Measurements from ENCODE around the gene CMSS1. TPM values are rescaled to one million over a fixed set of nuclear protein-coding genes. Genes with fewer than 3 reads are reported as not detected.

The CMSS1 gene
- total RNA-seq, 6 experiments from 2014 or later: 10.1 to 14.6 (median 11.6) TPM

DNA sequence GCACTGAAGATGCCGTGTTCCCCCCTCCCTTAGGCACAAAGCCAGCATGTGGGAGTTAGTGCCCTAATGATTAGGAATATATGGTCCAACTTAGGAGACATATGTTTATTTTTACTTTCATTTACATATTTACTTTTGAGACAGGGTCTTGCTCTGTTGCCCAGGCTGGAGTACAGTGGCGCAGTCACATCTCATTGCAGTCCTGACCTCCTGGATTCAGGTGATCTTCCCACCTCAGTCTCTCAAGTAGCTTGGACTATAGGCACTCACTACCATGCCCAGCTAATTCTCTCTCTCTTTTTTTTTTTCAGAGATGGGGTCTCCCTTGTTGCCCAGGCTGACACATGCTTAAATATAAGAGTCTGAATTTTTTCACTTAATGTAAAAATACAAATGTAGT is 391.5 kb downstream of the CMSS1 start:
- WGBS (ENCODE audit: insufficient coverage, low coverage, low lambda C conversion rate, missing lambda C conversion rate): 93% methylated on average over 2 of the region's 2 CpGs
- DNase-seq (no peak), ATAC-seq (no peak)
- no peaks in the 10 kb centered on the region for H3K36me3 ChIP-seq
- peaks cover 0 to 8% (median 2%) of the 10 kb centered on the region in 4 donors for H3K4me1 ChIP-seq
- no peak overlapping the region for H3K4me3 ChIP-seq
- no peaks in the 10 kb centered on the region for H3K27me3 ChIP-seq
- intact Hi-C loops (cut with DNase I): no loop called here
- no peak for TF ChIP-seq POLR2A (IDR thresholded peaks at IDR 0.05)
- TF ChIP-seq, protein P1, sequence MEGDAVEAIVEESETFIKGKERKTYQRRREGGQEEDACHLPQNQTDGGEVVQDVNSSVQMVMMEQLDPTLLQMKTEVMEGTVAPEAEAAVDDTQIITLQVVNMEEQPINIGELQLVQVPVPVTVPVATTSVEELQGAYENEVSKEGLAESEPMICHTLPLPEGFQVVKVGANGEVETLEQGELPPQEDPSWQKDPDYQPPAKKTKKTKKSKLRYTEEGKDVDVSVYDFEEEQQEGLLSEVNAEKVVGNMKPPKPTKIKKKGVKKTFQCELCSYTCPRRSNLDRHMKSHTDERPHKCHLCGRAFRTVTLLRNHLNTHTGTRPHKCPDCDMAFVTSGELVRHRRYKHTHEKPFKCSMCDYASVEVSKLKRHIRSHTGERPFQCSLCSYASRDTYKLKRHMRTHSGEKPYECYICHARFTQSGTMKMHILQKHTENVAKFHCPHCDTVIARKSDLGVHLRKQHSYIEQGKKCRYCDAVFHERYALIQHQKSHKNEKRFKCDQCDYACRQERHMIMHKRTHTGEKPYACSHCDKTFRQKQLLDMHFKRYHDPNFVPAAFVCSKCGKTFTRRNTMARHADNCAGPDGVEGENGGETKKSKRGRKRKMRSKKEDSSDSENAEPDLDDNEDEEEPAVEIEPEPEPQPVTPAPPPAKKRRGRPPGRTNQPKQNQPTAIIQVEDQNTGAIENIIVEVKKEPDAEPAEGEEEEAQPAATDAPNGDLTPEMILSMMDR (IDR thresholded peaks at IDR 0.05): no peak
- no peak overlapping the region for H3K27ac ChIP-seq
- no peaks in the 10 kb centered on the region for H3K9me3 ChIP-seq

DNA sequence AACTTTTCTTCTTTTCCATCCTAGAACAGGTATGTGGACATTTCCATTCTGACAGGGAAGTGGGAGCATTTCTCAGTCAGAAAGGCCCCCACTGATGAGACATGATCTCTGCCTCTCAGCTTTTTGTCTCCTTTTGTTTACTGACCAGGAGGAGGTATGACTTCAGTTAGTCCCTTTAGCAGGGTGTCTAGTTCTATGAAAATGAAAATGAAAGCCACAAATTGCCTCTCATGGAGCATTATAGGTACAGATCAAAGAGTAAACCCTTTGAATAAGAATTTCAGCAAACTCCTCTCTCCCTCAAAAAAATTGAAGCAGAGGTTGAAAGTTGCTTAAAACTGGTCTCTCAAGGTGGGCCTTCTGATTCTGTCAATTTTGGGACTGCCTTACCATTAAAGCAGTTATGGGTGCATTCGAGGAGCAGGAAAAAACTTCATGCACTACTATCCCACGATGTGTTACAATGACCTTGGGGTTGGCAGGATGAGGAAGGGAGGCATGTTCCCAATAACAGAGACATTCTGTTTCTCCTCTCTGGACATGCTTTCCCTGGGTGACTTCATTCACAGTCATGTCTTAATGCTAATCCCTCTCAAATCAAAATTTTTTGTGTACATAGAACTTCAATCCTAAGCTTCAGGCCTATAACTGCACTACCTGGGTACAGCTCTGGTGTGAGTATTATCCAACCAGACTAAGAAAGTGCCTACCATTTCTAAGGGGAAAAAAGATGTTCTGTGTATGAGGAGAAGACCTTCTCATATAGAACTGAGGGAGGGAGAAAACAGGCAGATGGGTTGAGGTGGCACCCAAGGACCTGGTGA is 392.5 kb downstream of the CMSS1 start:
- 33% methylated on average over 1 of the region's 2 CpGs for WGBS (ENCODE audit: insufficient coverage, low coverage, low lambda C conversion rate, missing lambda C conversion rate)
- no peaks in the 10 kb centered on the region for H3K27me3 ChIP-seq
- peak overlapping the region in 2 of 3 donors; percentile 1 to 39 for H3K27ac ChIP-seq

DNA sequence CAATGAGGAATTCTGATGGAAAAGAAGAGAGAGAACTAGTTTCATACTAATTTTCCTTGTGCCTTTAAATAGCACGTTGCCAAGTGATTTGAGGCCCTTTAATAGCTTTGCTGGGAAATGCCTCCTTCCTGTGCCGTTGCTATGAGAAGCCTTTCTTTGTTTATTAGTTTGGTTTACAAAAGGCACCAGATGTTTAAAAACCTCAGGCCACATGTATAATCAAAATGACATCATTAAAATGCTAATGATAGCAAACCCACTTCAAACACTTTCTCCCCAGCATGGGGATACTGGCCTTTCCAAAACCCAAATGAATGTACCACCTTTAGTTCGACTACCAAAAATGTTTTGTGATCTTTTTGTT is 393.1 kb downstream of the CMSS1 start:
- no peaks in the 10 kb centered on the region for H3K9me3 ChIP-seq
- no peaks in the 10 kb centered on the region for H3K27me3 ChIP-seq
- no peak overlapping the region for H3K4me3 ChIP-seq
- peak overlapping the region in 2 of 3 donors; percentile 1 to 39 for H3K27ac ChIP-seq
- intact Hi-C loops (cut with DNase I): no loop called here
- DNase-seq (no peak), ATAC-seq (peak in 3 of 4 donors; percentile 23 to 61 (median 37))
- TF ChIP-seq, protein P1 (IDR thresholded peaks at IDR 0.05): no peak
- no peak for TF ChIP-seq POLR2A (IDR thresholded peaks at IDR 0.05)
- H3K4me1 ChIP-seq: peaks cover 0 to 8% (median 2%) of the 10 kb centered on the region in 4 donors
- WGBS (ENCODE audit: insufficient coverage, low coverage, low lambda C conversion rate, missing lambda C conversion rate): 32% methylated on average over 3 of the region's 3 CpGs
- H3K36me3 ChIP-seq: no peaks in the 10 kb centered on the region

More for the DNA sequence above, 392.5 kb downstream of the CMSS1 start:
- ATAC-seq (peak; percentile 63 to 92 (median 66)), DNase-seq (no peak)
- Histone ChIP-seq H3K4me3 (no peak overlapping the region), H3K4me1 (peaks cover 0 to 8% (median 2%) of the 10 kb centered on the region in 4 donors), H3K36me3 (no peaks in the 10 kb centered on the region), H3K9me3 (no peaks in the 10 kb centered on the region)
- intact Hi-C loops (cut with DNase I): no loop called here
- no peak for TF ChIP-seq POLR2A (IDR thresholded peaks at IDR 0.05)
- TF ChIP-seq, protein P1 (IDR thresholded peaks at IDR 0.05): no peak

DNA sequence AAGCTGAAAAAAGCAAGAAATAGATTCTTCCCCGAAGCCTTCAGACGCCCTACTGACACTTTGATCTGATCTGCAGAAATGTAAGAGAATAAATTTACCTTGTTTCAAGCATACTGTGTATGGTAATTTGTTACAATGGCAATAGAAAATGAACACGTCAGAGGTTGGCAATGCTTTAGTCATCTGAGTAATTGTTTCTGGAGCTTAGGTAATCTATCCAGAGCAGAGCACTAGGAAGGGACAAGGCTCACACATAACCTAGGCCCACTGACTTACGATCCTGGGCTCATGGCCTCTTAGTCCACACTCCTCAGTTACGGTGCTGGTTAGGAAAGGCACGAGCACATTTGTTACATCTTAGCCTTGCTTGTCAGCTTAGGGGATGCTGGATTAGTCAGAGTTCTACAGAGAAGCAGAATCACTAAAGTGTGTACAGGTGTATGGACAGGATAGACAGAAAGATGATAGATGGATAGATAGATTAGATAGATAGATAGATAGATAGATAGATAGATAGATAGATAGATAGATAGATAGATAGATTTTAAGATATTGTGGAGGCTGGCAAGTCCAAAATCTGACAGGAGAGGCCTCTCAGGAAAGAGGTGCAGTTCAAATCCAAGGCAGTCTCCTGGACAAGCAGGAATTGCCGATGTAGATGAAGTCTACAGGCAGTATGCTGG is 396.4 kb downstream of the CMSS1 start:
- Histone ChIP-seq H3K9me3 (no peaks in the 10 kb centered on the region), H3K4me1 (peaks cover 0 to 8% (median 2%) of the 10 kb centered on the region in 4 donors), H3K4me3 (no peak overlapping the region), H3K27me3 (no peaks in the 10 kb centered on the region), H3K27ac (no peak overlapping the region), H3K36me3 (no peaks in the 10 kb centered on the region)
- WGBS (ENCODE audit: insufficient coverage, low coverage, low lambda C conversion rate, missing lambda C conversion rate): 82% methylated on average over 7 of the region's 7 CpGs
- intact Hi-C loops (cut with DNase I): no loop called here
- no peak for DNase-seq
- ATAC-seq: no peak
- TF ChIP-seq POLR2A (IDR thresholded peaks at IDR 0.05): no peak
- TF ChIP-seq, protein P1 (IDR thresholded peaks at IDR 0.05): no peak

Data from right lobe of liver (tissue), 6 donors.